Stimulated activated CD4-positive, alpha-beta T cell treated with anti-CD3 and anti-CD28 coated beads, Interleukin-2, amount 100 ng/mL, for 24 hours (primary cell): ENCODE results near the gene MINDY4.

Experiments used
- DNase-seq, 2 donors: peaks; one replicate each; pipeline ENCODE4 v3.0.0-alpha.2; 2020

MINDY4 gene

DNA sequence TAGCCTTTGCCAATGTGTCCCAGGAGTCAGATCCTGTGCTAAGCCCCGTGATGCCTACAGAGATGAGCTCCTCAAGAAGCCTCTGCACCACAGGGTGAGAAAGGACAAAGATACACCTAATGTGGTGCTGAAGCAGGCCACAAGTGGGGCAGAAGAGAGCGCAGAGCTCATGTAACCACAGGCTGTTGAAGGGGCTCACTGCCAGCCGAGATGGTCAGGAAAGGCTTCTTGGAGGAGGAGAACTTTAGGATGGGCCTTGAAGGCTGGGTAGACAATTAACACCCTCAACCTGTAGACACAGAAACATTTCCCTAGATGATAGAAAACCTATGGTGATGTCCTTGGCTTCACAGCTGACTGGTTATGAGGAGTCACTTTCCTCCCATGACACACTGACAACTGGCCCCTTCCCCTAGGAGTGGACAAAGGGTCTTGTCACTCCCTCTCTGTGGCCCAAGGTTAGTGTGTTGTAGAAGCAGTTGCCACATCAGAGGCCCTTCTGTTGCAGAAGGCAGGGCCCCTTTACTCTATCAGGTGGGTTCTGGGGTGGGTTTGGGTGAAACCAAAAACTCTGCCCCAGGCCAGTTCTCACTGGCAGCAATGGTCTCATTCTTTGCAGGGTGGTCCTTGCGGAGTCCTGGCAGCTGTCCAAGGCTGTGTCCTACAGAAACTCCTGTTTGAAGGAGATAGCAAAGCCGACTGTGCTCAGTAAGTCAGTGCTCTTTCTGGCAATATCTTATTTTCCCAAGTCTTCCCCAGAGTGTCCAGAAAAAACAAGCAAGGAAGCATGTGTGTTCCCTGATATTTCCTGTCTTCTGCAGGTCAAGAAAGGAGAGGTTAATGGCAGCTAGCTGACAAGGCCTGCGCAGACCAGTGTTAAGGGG lies 69.2 kb downstream of the MINDY4 start:
- no peak for DNase-seq

DNA sequence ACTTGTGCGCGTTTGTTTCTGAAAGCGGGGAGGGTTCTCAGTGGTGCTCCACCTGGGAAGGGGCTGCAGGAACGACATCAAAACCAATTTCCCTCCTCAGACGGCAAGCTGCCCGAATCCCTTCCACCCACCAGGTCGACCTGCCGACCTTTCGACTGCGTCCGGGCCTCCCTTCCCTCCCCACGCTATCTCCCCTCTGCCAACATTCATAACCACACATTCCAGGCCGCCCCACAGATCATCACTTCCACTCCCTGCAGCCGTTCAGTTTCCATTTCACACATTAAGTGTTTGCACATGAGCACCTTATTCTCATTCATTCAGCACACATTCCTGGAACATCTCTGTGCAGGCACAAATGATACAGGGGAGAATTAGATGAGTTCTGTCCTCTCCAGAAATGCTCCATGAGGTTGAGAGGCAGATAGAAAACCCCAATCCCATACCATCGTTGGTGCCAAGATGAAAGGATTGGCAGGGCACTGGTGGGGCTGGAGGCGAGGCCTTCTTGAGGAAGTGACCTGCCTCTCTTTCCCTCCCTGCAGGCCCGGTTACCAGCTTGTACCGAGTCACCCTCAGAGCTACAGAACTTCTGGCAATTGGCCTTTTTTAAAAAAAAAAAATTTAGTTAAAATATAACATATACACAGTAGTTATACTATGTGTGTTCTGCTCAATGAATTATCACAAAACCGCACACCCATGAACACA lies 70.0 kb downstream of the MINDY4 start:
- DNase-seq: no peak

DNA sequence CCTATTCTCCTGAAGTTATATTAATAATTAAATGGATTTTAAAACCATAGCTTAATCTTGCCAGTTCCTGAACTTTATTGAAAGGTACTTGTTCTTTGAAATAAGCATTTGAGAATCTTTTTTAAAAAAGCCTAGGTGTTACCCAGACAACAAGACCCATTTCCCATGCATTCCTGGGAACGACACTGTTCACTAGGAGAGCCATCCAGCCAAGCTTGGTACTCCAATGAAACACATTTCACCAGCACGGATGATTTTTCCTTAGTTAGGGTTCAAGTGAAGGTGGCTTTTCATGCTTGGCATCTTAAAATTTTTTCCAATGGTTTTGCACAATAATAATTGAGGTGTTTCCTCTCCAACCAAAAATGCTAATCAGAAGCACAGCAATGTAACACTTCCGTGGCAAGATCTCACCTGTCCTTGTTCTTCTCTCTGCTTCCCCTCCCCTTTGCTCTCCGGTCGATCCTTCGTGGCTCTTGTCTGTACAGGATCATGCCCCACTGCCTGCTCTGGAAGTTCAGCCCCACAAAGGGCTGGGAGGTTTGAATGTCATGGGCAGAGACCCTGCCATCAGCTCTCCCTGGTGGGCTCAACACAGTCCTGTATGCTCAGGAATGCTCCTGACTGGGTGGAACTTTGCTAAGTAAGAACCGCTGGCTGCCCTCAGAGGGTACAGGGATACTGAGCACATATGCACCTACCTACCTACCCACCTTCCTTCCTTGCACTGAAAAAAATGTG lies 70.8 kb downstream of the MINDY4 start:
- no peak for DNase-seq

DNA sequence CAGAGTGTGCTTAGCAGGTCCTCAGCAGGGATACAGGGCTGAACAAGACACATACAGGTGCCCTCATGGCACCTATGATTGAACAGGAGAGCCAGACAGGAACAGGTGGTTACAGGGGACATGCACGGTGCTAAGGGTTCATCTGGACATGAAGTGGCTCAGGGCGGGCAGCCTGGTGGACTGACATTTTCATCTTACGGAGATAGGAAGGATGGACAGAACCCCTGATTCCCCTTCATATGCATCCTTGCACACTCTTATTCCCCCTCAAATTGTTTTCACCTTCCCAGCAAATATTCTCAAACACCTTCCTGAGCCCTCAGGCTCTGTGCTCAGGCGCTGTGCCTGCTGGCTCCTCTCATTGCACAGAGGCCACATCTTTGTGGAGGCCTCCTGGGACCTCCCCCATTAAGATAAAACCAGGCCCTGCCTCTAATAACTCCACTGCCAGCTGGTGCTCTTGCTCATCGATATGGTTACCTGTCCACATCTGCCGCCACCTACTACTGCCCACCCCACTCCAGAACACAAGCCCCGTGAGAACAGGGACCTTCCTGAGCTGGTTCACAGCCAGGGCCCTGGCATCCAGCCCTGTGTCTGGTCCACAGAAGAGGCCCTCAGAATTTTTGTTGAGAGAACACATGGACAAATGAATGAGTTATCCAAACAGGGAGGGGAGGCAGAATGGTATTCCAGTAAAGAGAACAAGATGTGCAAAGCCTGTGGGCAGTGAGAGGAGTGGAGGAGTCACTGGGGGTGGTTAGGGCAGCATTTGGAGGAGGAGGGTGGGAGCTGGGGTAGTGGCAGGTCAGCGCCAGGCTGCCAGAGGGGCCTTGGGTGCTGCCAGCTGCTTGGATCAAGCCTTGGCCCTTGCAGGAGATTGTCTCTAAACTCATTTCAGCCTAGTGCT lies 71.6 kb downstream of the MINDY4 start:
- no peak for DNase-seq

DNA sequence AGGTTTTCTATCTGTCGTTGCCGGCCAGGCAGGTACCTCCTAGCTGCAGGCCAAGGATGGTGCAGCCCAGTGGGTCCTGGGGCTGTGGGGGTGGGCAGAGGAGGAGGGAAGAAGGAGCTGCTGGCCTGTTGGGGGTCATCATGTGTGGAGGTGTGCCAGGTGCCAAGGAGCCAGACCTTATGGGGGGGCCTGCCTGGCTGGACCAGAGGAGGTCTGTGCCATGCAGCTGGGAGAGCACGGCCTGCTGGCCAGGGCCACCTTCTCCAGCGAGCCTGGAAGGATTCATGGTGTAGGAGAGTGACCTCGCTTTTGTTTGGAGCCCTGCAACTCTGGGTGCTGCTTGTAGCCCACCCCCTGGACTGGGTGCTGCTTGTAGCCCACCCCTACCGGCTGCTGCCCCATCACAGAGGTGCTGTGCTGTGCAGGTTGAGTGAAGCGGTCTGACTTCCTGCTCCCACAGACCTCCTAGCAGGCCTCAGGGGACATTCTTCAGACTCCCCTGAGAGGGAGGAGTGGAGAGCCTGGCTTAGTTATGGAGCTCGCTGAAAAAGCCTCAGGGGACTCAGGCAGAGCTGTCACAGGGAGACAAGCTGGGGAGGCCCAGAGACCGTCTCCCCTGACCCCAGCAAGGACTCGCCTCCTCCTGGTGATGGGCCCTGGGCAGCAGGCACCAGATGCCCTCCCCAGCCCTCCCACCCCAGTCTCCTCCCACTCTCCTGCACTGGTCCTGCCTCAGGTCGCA lies 72.7 kb downstream of the MINDY4 start:
- no peak for DNase-seq

DNA sequence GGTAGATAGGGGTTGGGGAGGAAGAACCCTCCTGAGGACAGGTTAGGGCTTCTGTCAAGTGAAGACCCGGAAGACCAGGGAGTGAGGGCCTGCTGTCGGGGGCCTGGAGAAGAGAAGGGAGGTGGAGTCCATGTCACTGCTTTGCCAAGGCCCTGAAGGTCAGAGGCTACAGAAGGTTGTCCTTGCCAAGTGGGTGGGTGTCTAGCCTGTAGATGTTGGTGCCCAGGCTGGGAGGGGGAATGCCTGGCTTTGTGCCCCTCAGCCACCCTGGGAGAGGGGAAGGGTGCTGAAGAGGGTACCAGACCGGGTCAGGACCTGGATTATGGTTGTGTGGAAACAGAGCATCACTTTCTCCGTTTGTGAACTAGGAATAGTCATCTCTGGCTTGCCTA lies 73.3 kb downstream of the MINDY4 start:
- DNase-seq: no peak

DNA sequence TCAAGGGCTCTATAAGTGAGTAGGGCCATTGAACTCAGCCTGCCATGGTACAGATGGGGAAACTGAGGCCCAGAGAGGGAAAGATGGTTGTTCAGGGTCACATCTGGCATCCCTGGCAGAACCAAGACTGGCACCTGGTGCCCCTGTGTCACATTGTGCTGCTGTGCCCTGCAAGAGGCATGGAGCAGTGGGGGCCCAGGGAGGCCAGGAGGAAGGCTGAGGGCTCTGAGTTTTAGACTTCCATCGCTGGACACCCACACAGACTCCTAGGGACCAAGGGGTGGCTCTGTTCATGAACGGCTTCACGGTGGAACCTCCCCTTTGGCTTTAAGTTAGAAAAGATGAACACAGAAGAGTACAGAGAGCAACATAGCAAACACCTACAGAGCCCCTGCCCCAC lies 73.7 kb downstream of the MINDY4 start:
- no peak for DNase-seq

DNA sequence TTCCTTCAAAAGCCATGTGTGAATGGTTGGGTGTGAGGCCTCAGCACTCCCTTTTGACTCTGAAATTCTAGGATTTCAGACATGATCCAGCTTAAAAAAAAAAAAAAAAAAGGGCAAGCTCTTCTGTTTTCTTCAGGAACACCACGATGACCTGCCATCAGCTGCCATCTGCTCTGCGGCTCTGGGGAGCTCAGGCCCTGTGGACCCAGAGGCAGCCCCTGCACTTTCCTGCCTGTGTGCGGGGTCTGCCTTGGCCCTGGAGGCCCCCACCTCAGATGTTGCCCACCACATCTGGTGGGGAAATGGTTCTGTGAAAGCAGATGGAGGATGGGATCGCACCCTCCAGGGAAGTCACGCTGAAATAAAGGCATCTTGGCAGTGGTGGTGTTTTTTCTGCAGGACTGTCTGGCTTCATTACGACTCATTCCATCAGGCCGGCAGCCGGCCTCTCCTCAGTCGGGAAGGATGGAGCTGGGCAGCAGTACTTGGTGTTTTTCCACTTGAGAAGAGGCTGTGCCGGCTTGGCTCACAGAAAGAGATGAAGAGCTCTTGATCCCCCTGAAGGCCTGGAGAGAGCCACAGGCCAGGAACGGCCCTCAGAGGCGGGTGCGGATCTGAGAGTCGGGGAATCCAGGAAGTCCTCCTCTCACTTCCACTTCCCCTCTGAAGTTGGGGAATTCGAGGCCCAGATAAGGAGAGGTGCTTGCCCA lies 74.4 kb downstream of the MINDY4 start:
- no peak for DNase-seq

DNA sequence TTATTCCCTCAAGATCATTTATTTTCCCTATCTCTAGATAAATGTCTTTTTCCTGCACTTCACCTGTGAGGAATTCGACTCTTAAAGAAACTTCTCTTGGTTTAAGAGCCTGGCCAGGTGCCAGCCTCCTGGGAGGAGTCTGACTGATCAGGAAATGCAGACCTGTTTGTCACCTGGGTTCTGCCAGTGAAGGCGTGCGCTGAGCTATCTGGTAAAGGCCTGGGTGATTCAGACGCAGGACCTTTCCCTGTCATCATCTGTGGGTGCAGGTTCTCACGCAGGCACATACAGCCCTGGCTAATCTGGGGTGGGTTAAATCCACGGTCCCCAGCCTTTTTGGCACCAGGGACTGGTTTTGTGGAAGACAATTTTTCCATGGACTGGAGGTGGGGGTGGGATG lies 75.2 kb downstream of the MINDY4 start:
- DNase-seq: no peak

DNA sequence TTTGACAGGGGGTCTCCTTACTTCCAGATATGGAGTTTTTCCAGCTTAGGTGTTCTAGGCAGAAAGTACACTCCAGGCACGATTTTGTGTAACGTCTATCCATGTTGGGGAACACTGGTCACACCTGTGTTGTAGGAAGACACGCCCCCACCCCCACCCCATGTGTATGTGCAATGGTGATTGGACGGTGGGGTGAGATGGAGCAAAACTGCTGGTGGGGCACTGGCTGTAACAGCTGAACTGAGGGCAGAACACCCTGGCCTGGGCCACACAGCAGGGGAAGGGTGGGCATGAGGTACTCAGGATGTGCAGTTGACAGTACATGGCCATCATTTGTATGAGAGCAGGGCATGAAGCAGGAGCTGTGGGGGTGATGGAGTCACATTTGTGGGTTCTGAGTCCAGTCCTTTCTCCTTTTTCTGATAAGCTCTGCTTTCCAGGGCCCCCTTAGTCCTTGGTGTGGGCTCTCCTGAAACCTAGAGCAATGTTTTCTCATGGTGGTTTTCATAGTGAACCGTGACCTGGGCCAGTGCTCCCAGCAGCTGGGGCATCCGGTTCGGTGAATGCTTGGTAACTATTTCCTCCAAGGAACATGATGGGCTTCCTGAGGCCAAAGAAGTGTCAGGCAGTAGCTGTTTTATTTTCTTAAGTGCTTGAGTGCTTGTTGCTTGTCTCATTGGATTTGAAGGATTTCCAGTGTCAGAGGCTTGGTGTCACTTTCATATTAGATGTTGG lies 77.1 kb downstream of the MINDY4 start:
- no peak for DNase-seq

DNA sequence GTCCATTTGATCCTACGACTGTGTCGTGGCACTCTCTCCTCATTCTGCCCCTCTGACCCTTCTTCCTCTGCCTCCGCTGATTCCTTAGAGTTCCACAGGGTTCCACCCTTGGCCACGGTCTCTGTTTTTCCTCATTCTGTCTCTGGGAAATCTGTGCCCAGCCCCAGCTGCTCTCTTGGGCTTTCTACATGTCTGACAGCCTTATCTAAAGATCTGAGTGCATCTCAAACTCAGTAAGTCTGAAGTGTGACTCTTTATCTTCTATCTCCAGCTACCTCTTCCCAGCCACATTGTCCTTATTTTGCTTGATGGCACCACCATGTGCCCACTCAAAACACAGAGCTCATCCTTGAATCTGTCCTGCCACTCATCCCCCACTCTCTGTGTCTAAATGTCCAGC lies 78.3 kb downstream of the MINDY4 start:
- DNase-seq: no peak

DNA sequence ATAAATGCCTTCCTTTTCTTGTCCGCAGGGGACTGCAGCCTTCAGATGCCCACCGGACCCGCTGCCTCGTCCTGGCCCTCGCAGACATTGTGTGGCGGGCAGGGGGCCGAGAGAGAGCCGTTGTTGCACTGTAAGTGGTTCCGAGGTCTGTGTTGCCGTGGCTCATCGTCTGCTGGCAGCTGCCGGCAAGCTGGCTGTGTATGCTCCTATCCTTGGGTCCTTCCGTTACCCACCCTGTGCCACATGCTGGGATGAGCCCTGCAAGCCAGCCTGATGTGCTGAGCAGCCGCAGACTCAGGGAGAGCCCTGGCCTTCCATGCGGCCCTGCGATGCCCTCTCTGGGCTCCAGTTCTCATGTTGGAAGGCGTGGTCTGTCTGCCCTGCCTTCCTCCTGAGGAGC lies 79.2 kb downstream of the MINDY4 start:
- no peak for DNase-seq

DNA sequence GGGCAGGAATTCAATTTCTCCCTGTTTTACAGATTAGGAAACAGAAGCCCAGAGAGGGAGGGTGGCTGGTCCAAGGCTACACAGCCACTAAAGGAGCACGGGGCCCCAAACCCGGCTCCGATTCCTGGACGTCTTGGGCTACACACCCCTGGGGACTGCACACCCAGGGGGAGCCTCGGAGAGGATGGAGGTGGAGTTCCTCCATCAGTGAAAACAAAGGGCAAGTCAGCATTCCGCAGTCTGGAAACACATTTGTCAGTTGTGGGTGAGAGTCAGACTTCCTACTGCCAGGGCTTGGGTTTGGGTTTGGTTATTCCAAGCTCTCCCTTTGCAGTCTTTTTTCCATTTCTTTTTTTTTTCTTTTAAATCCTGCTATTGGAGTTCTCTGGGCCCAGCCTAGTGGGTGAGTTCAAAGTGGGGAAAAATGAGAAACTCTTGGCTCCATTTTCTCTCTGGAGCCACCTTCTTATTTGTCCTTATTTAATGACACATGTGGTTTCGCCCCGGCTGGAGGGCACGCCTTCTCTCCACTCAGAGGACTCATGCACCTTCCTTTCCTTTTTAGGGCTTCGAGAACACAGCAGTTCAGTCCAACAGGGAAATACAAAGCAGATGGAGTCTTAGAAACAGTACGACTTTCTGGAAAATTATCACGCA lies 80.6 kb downstream of the MINDY4 start:
- no peak for DNase-seq

DNA sequence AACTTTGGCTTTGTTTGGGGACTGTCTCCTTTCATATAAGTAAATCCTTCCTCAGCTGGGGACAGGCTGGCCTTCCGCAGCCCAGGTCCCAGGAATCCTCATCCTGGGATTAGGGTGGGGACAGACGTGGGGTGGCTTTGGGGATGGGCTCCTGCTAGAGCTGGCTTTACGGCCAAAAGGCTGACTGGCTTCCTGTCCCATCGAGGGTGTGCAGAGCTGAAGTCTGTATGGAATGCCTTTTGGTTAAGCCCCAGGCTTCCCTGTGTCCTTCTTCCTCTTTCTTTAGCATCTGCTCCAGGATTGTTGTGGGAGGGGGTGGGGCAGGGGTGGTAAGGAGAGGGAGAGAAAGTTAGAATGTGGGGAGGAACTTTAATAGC lies 81.1 kb downstream of the MINDY4 start:
- no peak for DNase-seq

DNA sequence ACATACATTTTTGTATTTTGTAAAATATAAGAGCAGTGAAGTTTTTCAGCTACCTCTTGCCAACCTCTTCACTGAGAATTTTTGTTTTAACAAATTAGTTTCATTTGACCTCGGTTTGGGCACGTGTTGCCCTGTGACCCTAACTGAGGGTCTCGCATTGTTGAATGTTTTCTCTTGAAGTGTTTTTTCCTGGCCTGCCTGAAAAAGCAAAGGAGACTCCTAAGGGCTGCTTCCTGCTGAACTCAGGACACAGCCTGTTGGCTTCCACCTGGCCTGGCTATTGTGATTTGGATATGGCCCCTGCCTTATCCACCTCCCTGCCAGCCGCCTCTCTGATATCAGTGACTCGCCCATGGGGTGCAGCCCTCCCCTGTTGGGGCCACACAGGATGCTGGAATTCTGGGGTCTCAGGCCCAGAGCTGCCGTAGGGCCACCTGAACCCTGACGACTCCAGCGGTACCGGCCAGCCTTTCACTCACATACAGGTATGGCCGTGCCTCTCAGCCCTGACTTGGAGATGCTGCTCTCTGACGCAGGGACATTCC lies 81.6 kb downstream of the MINDY4 start:
- no peak for DNase-seq

DNA sequence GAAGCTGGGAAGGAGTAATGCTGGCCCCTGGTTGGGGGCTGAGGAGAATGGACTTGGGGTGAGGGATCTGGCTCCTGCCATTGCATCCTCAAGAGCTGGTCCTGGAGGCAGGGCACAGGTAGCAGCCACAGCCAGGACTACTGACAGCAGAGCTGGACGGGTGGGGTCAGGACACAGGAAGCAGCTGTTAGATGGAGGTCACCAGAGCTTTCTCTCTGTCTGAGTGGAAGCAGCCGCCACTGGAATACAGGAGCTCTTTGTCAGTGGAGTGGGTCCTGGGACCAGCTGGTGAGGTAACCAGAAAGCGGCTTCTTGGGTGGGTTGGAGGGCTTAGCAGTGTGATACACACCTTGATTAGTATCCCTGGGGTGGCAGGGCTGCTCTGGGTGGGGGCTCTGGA lies 82.4 kb downstream of the MINDY4 start:
- DNase-seq: no peak

DNA sequence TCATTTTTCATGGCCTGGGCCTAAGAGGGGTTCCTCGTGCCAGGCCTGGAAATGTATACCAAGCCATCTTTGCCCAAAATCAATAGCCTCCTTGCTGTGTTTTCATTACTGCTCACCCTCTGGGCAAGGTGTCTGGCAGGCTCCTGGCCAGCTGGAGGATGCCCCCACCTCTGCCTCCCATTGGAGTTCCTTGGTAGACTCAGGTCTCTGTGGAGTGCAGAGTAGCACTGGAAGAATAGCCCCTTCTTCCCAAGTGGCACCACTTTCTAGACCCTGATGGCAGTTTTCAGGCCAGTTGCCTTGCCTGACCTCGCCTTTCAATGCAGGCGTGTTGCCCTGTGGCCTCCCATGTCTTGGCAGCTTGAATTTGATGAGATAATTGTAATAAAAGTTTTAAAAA lies 84.7 kb downstream of the MINDY4 start:
- no peak for DNase-seq

DNA sequence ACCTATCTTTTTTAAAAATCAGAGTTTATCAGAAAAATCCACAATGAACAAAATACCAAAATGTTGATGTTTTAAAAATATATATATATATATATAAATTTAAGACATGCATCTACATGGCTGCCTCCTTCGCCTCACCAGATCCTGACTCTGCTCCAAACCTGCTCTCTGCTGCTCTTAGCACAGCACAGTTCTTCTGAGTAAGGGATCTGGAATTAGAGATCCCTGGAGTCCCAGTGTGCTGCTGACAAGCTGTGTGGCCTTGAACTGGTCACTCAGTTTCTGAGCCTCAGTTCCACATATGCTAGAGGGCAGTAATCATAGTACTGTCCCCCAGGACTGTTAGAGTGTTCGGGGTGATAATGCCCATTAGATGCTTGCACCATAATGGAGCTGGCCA lies 87.4 kb downstream of the MINDY4 start:
- no peak for DNase-seq

DNA sequence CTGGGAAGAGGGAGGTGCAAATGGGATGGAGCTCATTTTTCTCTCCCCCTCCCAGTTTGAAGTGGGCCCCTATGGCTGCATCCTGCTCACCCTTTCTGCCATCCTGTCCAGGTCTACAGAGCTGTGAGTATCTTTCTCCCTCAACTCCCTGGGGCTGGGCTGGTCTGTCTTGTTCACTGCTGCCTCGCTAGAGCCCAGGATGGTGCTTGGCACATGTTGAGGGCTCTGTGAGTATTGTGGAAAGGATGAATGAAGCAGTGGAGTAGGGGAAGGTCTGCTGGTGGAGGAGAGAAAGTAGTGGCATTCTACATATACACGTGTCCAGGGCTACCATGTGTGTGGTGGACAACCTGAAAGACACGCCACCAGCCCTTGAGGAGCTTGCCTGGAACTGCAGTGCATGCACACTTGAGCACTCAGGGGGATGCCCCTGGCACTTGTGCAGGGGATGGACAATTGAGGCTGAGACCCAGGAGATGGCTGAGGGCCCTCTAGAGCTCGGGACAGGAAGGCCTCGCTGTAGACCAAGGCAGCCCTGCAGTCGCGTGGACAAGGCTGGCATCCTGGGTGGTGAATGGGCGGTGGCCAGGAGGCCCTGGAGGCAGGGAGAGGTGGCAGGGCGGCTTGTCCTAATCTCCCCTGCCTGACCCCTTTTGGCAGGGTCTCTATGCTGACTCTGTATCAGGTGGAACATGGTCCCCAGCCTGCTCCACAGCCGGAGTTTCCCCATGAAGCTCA lies 88.2 kb downstream of the MINDY4 start:
- DNase-seq: no peak
